ENCODE measurements around the gene TCEANC2. TPM values are rescaled to one million over a fixed set of nuclear protein-coding genes. Genes with fewer than 3 reads are reported as not detected.
A peak's percentile ranks its signal among the peaks of the same experiment; 100 is the strongest.
"Not testable (repeated sequence)": the region's sequence is repeated elsewhere in the genome, so short reads cannot be mapped to it uniquely, and the experiment has no call there.

Gene TCEANC2
- total RNA-seq (10 to 100 TPM; 10.9 to 11.4 TPM), polyA plus RNA-seq (6.1 TPM)

DNA sequence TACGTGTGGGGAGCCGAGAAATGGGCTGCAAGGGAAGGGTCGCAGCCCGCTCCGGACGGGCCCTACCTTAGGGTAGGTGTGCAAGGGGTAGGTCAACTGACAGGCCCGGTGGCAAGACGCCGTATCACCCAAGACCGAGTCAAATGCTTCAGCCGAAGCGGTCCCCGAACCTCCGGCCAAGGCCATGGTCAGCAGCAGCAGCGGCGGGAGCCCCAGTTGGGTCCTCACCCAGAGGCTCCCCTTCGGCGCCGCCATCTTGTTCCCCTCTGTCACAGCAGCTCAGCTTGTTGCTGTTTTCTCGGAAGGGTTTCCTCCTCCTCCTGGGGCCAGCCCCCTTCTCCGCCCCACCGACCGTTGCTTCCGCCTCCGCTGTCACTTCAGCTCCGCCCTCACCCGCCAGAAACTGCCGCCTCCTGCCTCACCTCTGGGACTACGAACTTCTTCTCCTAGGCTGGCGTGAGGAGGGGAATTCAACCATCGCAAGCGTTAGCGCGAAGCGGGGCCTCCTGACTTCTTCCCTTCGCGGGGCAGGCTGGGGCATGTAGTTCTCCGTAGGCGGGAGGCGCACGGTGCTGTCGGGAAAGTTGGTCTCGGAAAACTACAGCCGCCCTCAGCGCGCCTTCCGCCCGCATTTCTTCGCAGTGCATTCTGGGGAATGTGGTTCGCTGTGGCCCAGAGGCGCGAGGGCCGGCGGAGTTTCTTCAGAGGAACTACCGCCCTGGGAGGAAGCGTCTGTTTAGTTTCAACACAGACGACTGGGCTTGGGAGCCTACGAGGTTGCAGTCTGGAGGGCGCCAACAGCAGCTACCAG lies at the start of gene TCEANC2, which contains the start of gene TMEM59:
TSS of gene TCEANC2 (plus strand) at position 675 of the 811 bp plus-strand sequence. CDS start 815 bp downstream, outside the sequence.
TSS of gene TMEM59 (minus strand) at position 271 of the 811 bp plus-strand sequence. CDS start at position 255, 16 bp downstream.
- no peaks in the 10 kb centered on the region for H3K36me3 ChIP-seq (ENCODE audit: insufficient read depth, low read length)
- peak within 1 kb of the TSS; percentile 93 for H3K4me3 ChIP-seq (ENCODE audit: low read length)
- Mint-ChIP-seq H3K4me3 (no peak within 1 kb of the TSS), H3K36me3 (peaks cover 5 to 20% (median 13%) of the 10 kb centered on the region in 3 donors), H3K9me3 (no peaks in the 10 kb centered on the region), H3K27me3 (no peaks in the 10 kb centered on the region), H3K27ac (no peak within 1 kb of the TSS), H3K4me1 (peaks cover 35 to 60% (median 58%) of the 10 kb centered on the region in 3 donors)
- H3K27me3 ChIP-seq (ENCODE audit: insufficient read depth, low read length, poor library complexity, severe bottlenecking), result no peaks in the 10 kb centered on the region
- H3K4me1 ChIP-seq (ENCODE audit: insufficient read depth, low read length), result peaks cover 46% of the 10 kb centered on the region
- CTCF ChIA-PET, result interaction anchor here (0.7 to 1.7 kb wide), 4 partner anchors 20 to 709 kb away, joined by 3 to 4 read pairs (median 3); no protein-coding TSS in a partner anchor
- peak; percentile 94 to 99 (median 98) for DNase-seq
- peak within 1 kb of the TSS; percentile 93 for H3K27ac ChIP-seq (ENCODE audit: low read depth, low read length)
- no peaks in the 10 kb centered on the region for H3K9me3 ChIP-seq (ENCODE audit: low read length)
- POLR2A ChIA-PET, result interaction anchor here (0.6 to 1.9 kb wide), 5 partner anchors 9 to 436 kb away, joined by 3 to 24 read pairs (median 3); partner anchors contain the start of genes IFT25 and LRRC42

DNA sequence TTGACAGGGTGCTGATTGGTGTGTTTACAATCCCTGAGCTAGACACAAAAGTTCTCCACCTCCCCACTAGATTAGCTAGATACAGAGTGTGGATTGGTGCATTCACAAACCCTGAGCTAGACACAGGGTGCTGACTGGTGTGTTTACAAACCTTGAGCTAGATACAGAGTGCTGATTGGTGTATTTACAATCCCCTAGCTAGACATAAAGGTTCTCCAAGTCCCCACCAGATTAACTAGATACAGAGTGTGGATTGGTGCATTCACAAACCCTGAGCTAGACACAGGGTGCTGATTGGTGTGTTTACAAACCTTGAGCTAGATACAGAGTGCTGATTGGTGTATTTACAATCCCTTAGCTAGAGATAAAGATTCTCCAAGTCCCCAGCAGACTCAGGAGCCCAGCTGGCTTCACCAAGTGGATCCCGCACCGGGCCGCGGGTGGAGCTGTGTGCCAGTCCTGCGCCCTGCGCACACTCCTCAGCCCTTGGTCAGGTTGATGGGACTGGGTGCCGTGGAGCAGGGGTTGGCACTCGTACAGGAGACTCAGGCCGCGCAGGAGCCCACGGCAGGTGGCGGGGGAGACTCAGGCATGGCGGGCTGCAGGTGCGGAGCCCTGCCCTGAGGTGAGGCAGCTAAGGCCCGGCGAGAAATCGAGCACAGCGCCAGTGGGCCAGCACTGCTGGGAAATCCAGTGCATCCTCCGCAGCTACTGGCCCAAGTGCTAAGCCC lies 49.5 kb upstream of the TCEANC2 start:
- H3K27ac ChIP-seq (ENCODE audit: low read depth, low read length); POLR2A ChIA-PET; H3K4me3 ChIP-seq (ENCODE audit: low read length); H3K9me3 Mint-ChIP-seq; DNase-seq; CTCF ChIA-PET; H3K4me3 Mint-ChIP-seq; H3K36me3 Mint-ChIP-seq; H3K4me1 Mint-ChIP-seq; H3K4me1 ChIP-seq (ENCODE audit: insufficient read depth, low read length); H3K9me3 ChIP-seq (ENCODE audit: low read length); H3K36me3 ChIP-seq (ENCODE audit: insufficient read depth, low read length); H3K27me3 ChIP-seq (ENCODE audit: insufficient read depth, low read length, poor library complexity, severe bottlenecking): not testable (repeated sequence)
- Mint-ChIP-seq H3K27me3 (peaks cover 1 to 10% of the 10 kb centered on the region in 2 donors), H3K27ac (peak overlapping the region in 1 of 8 donors; percentile 60)

DNA sequence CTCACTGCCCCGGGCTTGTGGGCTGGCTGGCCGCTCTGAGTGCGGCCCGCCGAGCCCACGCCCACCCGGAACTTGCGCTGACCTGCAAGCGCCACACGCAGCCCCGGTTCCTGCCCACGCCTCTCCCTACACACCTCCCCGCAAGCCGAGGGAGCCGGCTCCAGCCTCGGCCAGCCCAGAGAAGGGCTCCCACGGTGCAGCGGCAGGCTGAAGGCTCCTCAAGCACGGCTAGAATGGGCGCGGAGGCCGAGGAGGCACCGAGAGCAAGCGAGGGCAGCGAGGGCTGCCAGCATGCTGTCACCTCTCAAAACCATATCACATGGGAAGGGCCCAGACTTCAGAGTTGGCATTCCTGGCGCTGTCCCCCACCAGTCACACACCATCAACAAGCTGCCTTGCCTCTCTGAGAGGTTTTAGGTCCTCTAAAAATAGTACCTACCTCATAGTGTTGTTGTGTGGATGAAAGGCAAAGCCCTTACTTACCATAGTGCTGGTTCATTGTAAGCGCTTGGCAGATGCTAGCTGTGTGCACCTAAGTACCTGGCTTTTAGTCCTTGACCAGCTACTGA lies 48.8 kb upstream of the TCEANC2 start:
- Mint-ChIP-seq H3K36me3 (no peaks in the 10 kb centered on the region), H3K4me3 (no peak overlapping the region), H3K27me3 (peaks cover 1 to 15% of the 10 kb centered on the region in 2 donors), H3K9me3 (no peaks in the 10 kb centered on the region), H3K4me1 (no peaks in the 10 kb centered on the region), H3K27ac (no peak overlapping the region)
- ChIA-PET POLR2A (no interaction called here), CTCF (no interaction called here)
- H3K4me3 ChIP-seq (ENCODE audit: low read length), result no peak overlapping the region
- no peaks in the 10 kb centered on the region for H3K4me1 ChIP-seq (ENCODE audit: insufficient read depth, low read length)
- no peak overlapping the region for H3K27ac ChIP-seq (ENCODE audit: low read depth, low read length)
- no peaks in the 10 kb centered on the region for H3K36me3 ChIP-seq (ENCODE audit: insufficient read depth, low read length)
- DNase-seq, result no peak
- no peaks in the 10 kb centered on the region for H3K9me3 ChIP-seq (ENCODE audit: low read length)
- H3K27me3 ChIP-seq (ENCODE audit: insufficient read depth, low read length, poor library complexity, severe bottlenecking), result no peaks in the 10 kb centered on the region

DNA sequence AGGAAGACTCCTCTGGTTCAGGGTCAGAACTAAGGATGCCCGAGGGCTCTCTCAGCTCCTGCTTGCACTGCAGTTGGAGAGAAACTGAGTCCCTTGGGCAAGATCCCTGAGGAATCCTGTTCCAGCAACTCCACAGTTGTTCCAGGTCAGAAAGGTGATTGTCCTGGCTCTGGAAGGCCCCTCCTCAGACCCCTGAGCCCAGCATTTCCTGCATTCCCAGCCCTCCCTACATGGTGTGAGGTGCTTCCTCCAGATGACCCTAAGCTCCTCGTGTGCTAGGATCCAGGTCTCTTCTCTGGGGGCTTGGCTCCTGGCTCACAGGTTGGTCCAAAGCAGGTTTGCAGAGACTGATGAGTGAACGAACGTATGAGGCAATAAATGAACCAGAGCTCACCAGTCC lies 46.9 kb upstream of the TCEANC2 start:
- ChIA-PET POLR2A (no interaction called here), CTCF (no interaction called here)
- Mint-ChIP-seq H3K4me1 (no peaks in the 10 kb centered on the region), H3K4me3 (no peak overlapping the region), H3K27ac (no peak overlapping the region), H3K27me3 (peaks cover 9 to 26% of the 10 kb centered on the region in 2 donors), H3K9me3 (no peaks in the 10 kb centered on the region), H3K36me3 (no peaks in the 10 kb centered on the region)
- Histone ChIP-seq H3K4me3 (ENCODE audit: low read length) (no peak overlapping the region), H3K27me3 (ENCODE audit: insufficient read depth, low read length, poor library complexity, severe bottlenecking) (no peaks in the 10 kb centered on the region), H3K36me3 (ENCODE audit: insufficient read depth, low read length) (no peaks in the 10 kb centered on the region), H3K4me1 (ENCODE audit: insufficient read depth, low read length) (no peaks in the 10 kb centered on the region), H3K9me3 (ENCODE audit: low read length) (no peaks in the 10 kb centered on the region), H3K27ac (ENCODE audit: low read depth, low read length) (no peak overlapping the region)
- no peak for DNase-seq

DNA sequence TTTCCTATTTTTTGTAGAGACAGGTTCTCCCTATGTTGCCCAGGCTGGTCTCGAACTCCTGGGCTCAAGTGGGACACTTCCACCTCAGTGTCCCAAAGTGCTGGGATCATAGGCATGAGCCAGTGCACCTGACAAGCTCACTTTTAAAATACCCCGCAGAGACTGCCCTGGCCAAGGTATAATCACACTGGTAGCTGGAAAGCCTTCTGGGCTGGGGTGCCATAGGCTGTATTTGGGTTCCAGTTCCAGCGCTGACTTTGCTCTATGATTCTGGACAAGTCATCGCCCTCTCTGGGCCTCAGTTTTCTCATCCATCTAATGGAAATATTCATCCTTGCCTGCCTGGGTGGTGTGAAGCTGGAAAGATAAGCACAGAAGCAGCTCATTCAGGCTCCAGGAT lies 45.8 kb upstream of the TCEANC2 start:
- Histone ChIP-seq H3K27ac (ENCODE audit: low read depth, low read length) (no peak overlapping the region), H3K36me3 (ENCODE audit: insufficient read depth, low read length) (no peaks in the 10 kb centered on the region), H3K9me3 (ENCODE audit: low read length) (no peaks in the 10 kb centered on the region), H3K4me3 (ENCODE audit: low read length) (no peak overlapping the region), H3K4me1 (ENCODE audit: insufficient read depth, low read length) (no peaks in the 10 kb centered on the region), H3K27me3 (ENCODE audit: insufficient read depth, low read length, poor library complexity, severe bottlenecking) (no peaks in the 10 kb centered on the region)
- ChIA-PET CTCF (no interaction called here), POLR2A (no interaction called here)
- Mint-ChIP-seq H3K4me1 (no peaks in the 10 kb centered on the region), H3K27ac (no peak overlapping the region), H3K27me3 (peaks cover 12 to 34% of the 10 kb centered on the region in 2 donors), H3K9me3 (no peaks in the 10 kb centered on the region), H3K36me3 (no peaks in the 10 kb centered on the region), H3K4me3 (no peak overlapping the region)
- no peak for DNase-seq

DNA sequence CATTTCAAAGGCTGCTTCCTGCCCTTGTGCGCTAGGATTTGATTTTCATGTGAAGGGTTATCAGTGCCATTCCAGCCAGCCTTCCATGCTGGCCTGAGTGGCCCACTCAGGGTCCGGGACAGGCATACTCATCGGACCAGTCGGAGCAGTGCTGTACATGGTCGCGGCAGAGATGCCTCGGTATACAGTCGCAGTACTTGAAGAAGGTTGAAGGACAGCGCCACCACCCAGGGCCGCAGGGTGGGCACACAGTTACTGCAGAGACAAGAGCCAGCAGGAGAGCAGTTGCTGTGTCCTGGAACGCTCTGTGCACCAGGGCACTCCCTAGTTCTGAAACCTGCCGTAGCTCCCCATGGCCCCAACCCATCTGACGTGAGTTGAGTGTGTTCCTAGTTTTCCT lies 44.5 kb upstream of the TCEANC2 start:
- CTCF ChIA-PET, result no interaction called here
- no peaks in the 10 kb centered on the region for H3K4me1 ChIP-seq (ENCODE audit: insufficient read depth, low read length)
- no peaks in the 10 kb centered on the region for H3K4me1 Mint-ChIP-seq

DNA sequence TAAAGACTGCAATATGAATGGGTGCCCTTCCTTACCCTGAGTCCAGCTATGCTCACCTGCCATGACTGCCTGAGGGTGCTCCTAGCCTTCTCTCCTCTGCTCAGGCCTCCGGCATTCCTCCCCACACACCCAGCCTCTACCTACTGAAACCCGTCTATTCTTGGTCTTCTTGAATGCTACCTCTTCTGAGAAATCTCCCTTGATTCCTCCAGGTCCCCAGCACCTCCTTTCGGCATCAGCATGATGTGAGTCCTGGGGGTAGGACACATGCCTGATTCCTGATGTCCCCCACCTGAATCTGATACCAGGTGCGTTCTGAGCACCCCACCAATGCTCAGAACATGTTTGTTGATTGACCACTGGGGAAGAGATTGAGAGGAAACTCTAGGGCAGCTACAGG lies 44.0 kb upstream of the TCEANC2 start:
- Histone ChIP-seq H3K9me3 (ENCODE audit: low read length) (no peaks in the 10 kb centered on the region), H3K36me3 (ENCODE audit: insufficient read depth, low read length) (no peaks in the 10 kb centered on the region), H3K27ac (ENCODE audit: low read depth, low read length) (no peak overlapping the region), H3K4me1 (ENCODE audit: insufficient read depth, low read length) (no peaks in the 10 kb centered on the region), H3K4me3 (ENCODE audit: low read length) (no peak overlapping the region), H3K27me3 (ENCODE audit: insufficient read depth, low read length, poor library complexity, severe bottlenecking) (peaks cover 3% of the 10 kb centered on the region)
- Mint-ChIP-seq H3K9me3 (no peaks in the 10 kb centered on the region), H3K27ac (no peak overlapping the region), H3K4me3 (no peak overlapping the region), H3K4me1 (no peaks in the 10 kb centered on the region), H3K36me3 (no peaks in the 10 kb centered on the region), H3K27me3 (peaks cover 14 to 39% of the 10 kb centered on the region in 2 donors)
- POLR2A ChIA-PET, result no interaction called here
- CTCF ChIA-PET, result no interaction called here
- no peak for DNase-seq

More for the DNA sequence above, 44.5 kb upstream of the TCEANC2 start:
- no peak for DNase-seq
- H3K36me3 Mint-ChIP-seq, result no peaks in the 10 kb centered on the region
- Histone ChIP-seq H3K9me3 (ENCODE audit: low read length) (no peaks in the 10 kb centered on the region), H3K27ac (ENCODE audit: low read depth, low read length) (no peak overlapping the region), H3K27me3 (ENCODE audit: insufficient read depth, low read length, poor library complexity, severe bottlenecking) (peaks cover 3% of the 10 kb centered on the region), H3K4me3 (ENCODE audit: low read length) (no peak overlapping the region), H3K36me3 (ENCODE audit: insufficient read depth, low read length) (no peaks in the 10 kb centered on the region)
- H3K27me3 Mint-ChIP-seq, result peaks cover 14 to 39% of the 10 kb centered on the region in 2 donors
- H3K4me3 Mint-ChIP-seq, result no peak overlapping the region
- no peaks in the 10 kb centered on the region for H3K9me3 Mint-ChIP-seq
- POLR2A ChIA-PET, result no interaction called here
- no peak overlapping the region for H3K27ac Mint-ChIP-seq

All from CD8-positive, alpha-beta memory T cell (primary cell).